NCI-H748 (cell line): ENCODE measurements around the gene CTSO.
A peak's percentile ranks its signal among the peaks of the same experiment; 100 is the strongest.
"Not testable (repeated sequence)": the region's sequence is repeated elsewhere in the genome, so short reads cannot be mapped to it uniquely, and the experiment has no call there.

Experiments
- DNase-seq: peaks from one replicate; lab custom pipeline; 2025; ENCODE audit not compliant: unreplicated experiment; lab: John Stamatoyannopoulos, UW

Gene CTSO

DNA sequence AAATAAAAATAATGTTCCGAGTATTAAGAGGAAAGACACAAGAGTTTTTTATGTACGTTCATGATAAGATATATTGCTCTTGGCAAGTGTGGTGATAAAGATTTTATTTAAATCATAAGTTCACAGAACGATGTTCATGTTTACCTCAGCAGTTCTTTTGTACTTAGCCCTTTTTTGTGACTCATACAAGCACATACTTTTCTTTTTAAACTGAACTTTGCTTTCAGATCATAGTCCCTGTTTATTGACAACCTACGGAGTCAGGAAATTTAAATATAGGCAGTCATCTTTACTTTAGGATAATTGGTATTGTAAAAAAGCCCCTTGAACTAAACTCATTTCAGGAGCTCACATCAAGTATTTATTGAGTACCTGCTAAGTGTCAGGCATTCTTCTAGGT lies 1.3 kb upstream of the CTSO start:
- no peak for DNase-seq

DNA sequence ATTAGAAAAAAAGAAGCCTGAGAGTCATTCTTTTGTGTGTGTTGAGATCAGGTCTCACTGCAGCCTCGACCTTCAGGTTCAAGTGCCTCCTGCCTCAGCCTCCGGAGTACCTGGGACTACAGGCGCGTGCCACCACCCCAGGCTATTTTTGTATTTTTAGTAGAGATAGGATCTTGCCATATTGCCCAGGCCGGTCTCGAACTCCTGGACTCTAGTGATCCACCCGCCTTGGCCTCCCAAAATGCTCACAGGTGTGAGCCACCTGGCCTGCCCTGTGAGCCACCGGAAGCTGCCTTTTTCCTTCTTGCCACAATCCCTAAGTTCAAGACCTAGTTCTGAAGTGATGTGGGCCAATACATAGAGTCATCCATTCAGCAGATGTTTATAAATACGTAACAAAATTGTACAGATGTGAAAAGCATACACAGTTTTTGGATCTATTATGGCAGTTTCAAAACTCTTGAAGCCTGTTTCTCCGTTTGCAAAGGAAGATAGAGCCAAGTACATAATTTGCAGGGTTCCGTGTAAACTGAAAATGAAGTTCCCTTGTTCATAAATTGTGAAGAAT lies 536 bp upstream of the CTSO start:
- no peak for DNase-seq

DNA sequence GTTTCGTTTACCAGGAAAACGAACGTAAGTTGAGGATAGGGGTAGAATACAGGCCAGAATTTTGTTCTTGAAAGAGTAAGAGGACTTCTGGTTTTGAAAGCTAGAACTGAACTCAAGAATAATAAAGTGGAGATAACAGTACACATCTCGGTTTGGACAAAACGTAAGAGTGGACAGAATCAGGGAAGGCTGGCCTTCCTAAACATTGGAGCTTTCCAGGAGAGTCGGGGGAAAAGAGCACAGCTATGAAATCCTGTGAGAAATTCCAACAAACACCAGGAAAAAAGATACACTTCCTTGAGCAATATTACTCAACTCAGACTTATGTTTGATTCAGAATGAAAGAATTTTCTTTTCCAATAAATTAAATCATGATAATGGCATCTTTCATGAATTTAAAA lies 1.2 kb downstream of the CTSO start:
- no peak for DNase-seq

DNA sequence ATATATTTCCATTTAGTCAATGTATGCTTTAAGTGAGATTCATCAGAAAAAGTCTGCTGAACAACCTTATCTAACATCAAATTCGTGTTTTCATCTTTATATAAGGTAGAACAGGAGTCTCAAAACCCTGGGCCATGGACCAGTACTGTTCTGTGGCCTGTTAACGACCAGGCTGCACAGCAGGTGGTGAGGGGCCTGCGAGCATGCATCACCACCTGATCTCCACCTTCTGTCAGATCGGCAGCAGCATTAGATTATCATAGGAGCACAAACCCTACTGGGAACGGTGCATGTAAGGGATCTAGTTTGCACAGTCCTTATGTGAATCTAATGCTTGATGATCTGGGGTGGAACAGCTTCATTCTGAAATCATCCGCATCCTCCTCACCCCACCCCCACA lies 3.2 kb downstream of the CTSO start:
- no peak for DNase-seq

DNA sequence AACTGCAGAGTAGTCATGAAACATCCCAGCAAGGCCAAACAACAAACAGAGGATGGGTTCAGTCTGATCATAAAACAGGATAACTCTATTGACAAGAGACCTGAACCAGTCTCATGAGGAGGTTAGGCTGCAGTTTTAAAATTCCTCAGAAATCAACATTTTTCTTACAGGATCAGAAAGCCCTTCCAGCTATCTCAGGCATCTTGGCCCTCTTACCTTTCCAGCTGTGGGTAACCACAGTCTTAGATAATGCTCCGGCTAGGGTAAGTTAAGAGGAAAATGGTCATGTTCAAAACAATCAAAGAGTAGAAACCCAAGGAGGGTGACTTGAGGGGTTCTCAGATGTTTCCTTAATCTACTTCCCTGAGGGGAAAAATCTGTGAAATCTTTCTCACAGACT lies 5.1 kb downstream of the CTSO start:
- DNase-seq = no peak

DNA sequence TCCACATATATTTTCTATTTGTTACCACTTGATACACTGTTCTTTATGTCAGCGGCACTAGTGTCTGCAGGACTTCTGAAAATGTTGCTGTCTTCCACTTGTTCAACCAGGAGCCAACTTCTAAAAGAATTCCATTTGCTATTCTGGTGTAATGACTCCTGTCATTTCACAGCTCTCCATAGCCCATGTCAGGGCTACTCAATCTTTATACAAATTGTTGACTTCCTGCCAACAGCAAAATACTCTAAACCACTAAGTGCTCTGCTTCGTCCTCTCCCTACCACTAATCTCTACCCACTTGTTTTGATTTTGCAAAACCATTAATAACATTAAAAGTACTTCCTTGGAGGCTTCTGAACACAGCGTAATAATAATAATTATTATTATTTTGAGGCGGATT lies 7.2 kb downstream of the CTSO start:
- DNase-seq = no peak

DNA sequence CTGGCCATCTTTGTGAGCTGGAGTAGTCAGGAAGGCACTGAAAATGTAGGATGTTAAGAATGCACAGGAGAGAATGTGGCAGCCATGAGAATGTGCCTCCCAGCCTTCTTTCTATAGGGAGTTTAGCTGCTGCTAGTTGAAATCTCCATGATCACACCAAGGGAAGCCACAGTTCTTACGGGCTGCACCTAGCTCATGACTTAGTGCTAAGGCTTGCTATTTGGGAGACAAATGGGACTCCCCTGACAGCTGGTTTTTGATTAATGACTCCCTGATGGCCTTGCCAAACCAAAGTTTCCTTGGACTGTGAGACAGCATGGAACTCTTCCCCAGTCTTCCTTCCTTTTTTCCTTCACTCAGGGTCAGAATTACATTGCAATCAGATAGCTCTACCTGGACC lies 9.2 kb downstream of the CTSO start:
- DNase-seq = no peak

DNA sequence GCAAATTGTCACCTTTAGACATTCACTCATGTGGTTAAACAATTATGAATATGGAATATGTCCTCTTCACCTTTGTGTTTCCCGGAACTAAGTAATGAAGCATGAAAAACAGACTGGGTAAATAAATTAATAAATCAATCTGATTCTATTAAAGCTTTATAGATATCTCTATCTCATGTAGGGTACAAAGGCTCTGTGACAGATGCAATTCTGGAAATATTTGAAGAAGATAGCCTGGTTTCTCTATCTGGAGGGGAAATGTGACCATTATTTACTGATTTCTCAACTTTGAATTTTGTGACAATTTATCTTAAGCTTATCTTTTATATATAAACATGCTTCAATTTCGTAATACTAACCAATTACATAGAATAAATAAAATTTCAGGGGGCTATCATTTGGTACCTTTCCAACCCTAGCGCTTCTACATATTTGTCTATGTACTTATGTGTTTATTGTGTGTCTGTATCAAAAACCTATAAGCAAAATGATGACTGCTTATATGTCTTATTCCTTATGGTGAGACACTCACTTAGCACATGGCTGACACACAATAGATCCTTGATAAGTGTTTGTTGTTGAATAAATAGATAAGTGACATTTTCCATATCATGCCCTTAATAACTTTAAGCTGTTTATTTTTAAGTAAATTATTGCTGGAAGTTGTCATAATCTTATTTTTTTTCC lies 9.9 kb downstream of the CTSO start:
- peak; percentile 21 for DNase-seq

DNA sequence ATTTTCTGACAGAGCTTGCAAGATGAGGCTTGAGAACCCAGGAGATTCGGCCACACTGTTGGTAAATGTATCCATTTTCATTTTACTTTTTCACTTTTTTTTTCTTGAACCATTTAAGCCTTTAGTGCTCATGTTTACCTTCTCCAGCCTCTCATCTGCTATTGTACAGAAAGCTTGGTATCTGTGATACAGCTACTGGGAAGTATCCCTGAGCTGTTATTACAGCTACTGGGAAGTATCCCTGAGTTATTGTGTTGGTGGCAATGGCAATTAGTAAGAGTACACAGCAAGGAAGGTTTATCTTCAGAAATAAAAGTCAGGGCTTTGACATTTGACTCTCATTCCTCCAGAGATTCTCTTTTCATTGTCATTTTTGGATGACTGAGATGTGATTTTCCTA lies 11.8 kb downstream of the CTSO start:
- DNase-seq = no peak

DNA sequence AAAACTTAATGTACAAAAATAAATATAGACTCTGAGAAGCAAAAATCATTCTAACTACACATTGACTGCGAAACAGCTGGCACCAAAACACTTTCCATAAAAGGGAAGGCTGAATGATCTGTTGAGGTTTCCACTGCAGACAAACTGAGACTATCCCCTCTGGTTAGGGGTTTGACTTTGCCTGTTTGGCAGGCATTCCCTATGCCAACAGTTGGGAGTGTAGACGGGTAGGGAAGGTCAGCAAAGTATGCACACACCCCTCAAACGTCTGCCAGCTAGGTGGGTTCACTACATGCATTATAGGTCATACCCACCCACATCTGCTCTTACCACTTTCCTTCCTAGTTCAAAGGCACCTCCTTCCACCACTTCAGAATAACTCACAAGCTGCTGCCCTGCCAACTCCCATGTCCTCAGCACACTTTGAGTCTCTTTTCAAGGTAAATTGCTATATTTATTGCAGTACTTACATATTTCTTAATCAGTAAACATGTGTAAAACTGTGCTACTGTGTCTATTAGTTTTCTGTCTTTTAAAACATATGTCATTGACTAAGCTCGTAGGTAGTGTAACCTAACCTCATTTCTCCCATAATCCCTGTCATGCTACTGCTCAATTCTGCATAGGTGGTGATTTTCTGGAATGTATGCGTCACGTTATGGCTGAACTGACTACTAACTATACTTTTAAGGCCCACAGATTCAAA lies 12.4 kb downstream of the CTSO start:
- DNase-seq = no peak

DNA sequence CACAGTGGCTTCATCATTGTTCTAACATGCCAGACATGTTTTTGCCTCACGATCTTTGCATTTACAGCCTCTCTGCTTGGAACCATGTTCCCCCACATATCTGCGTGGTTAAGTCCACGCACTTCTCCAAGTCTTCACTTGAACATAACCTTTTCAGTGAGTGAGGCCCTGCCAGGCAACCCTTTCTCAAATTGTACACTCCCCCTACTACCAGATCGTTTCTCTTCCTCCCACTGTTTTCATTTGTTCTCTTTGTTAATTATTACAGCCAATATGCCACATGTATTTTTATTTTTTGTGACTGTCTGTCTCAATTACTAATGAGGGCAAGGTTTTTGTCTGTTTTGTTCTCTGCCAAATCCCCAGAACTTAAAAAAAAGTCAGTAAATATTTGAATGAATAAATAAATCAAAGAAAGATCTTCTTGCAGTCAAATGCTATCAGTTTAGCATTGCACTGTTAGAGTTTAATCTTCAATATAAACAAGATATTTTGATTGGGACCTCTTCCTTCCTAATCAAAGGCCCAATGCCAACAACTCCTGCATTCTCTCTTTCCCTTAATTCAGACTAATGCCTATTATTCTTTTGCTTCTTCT lies 18.2 kb downstream of the CTSO start:
- DNase-seq = no peak

DNA sequence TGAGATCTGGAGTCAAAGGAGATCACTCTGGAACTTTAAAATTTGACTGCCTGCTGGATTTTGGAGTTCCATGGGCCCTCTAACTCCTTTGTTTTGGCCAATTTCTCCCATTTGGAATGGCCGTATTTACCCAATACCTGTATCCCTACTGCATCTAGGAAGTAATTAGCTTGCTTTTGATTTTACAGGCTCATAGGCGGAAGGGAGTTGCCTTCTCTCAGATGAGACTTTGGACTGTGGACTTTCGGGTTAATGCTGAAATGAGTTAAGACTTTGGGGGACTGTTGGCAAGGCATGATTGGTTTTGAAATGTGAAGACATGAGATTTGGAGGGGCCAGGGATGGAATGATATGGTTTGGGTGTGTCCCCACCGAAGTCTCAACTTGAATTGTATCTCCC lies 19.0 kb downstream of the CTSO start:
- DNase-seq = not testable (repeated sequence)

DNA sequence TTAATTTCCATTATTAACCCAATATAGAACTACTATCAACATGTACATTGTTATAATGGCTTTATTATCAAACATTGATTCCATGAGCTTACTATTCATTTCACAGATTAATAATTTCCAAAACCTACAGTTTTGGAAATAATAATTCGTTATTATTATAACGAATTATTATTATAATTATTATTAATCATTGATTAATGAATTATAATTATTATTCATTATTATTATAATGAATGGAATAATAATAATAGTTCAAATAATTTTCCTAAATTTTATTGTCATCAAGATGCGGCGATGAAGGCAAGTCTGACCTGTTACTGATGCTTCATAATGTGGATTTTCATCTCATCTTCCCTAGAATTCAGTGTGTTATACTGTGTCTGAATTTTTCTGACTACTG lies 22.0 kb downstream of the CTSO start:
- no peak for DNase-seq

DNA sequence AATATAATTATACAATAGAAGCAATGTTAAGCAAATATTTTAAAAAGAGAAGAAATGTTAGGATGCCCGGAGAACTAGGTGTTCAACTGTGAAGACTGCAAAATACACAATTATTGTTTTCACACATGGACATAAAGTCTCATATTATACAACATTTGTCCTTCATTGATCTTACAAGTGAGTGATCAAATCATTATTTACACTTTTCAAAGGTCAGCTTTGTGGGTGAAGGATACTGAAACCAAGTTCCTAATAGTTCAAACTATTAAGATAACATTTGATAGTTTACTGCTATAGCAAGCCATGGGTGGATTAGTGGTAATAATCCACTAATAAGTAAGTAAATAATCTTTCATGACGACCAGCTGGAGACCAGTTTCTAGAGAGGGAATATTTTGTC lies 23.3 kb downstream of the CTSO start:
- no peak for DNase-seq

DNA sequence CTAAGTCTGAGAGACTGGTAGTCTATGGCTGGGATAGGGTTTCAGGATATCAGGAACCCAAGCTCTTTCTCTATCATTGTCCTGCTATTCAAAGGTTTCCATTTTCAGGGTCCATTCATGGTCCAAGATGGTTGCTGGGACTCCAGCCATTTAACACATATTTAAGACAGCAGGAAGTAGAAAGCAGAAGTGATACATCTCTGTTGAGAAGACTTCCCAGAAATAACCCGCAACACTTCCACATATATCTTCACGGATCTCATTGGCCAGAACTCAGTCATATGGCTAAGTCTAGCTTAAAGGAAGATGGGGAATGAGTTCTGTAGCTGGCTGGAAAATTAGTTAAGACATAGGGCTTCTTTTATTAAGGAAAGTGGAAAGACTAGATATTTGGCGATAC lies 23.8 kb downstream of the CTSO start:
- DNase-seq = no peak

DNA sequence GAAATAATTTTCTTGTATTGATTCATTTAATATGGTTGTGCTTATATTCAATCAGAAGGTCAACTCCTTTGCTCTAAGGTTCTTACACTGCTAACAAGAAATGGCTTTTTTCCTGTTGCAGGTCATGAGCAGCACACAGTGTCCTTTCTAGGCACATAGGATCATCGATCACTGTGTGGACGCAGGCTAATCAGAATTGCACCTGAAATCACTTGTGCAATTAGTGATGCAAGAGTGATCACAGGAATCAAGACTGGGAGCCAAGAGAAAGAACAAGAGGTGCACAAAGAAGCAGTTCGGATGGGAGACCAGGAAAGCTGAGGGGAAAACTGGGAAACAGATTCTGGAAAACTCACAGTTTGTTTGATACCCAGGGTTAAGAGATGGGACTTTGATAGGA lies 29.0 kb downstream of the CTSO start:
- no peak for DNase-seq

DNA sequence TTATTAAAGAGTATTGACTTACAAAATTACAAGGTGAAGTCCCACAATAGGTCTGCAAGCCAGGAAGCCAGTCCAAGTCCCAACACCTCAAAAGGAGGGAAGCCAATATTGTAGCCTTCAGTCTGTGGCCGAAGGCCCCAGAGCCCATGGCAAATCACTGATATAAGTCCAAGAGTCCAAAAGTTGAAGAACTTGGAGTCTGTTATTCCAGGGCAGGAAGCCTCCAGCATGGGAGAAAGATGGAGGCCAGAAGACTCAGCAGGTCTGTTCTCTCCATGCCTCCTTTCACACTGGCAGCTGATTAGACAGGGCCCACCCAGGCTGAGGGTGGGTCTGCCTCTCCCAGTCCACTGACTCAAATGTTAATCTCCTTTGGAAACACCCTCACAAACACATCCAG lies 32.1 kb downstream of the CTSO start:
- DNase-seq = no peak

DNA sequence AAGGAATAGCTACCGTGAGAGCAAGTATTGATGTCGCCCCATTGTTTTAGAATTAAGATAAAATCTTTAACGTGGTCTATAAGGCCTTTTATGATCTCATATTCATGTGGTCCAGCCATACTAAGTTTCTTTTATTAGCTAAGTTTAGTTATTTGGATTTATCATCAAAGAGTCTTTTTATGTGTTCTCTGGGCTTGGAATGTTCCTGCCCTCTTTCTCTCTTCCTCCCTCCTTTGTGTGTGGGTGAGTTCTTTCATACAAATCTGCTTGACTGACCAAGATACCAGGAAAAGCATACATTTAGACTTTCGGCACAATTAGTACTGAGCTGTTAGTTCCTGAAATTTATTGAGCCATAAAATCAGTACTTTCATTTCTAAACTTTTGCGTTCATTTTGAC lies 38.9 kb downstream of the CTSO start:
- no peak for DNase-seq

DNA sequence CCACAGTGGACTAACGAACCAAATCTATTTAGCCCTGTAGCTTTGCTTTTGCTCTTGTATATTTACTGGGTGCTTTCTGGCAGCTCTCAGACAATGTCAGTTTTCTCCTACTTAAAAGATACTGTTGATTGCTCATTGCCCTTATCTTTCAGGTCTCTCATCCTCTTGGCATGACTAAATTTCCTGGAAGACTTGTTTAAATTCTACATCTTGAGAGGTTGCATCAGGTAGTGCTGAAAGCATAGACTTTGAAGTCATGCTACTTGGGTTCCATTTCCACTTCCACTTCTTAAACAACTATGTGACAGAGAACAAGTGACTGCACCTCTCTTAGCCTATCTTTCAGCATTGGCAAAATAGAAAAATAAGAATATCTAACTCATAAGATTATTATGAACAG lies 41.8 kb downstream of the CTSO start:
- DNase-seq = no peak

DNA sequence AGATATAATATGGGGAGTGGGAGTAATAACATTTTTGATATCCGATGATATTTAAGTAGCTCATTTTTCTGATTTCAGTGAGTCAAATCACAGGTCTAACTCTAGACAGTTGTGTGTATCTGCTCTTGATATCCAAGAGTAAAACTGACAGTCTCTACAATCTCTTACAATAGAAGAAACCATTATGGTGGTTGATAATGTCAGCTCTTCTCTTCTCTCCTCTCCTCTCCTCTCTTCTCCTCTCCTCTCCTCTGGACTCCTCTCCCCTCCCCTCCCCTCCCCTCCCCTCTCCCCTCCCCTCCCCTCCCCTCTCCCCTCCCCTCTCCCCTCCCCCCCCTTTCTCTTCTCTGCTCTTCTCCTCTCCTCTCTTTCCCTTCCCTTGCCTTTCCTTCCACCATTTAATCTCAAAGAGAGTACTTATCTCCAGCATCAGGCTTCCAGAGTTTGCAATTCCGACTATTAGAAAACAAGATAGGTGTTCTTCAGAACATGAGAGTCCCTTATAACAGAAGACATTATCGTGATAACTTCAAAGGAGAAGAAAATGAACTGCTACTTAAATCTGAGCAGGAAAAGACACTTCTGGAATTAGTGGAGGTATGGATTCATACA lies 43.9 kb downstream of the CTSO start:
- no peak for DNase-seq

DNA sequence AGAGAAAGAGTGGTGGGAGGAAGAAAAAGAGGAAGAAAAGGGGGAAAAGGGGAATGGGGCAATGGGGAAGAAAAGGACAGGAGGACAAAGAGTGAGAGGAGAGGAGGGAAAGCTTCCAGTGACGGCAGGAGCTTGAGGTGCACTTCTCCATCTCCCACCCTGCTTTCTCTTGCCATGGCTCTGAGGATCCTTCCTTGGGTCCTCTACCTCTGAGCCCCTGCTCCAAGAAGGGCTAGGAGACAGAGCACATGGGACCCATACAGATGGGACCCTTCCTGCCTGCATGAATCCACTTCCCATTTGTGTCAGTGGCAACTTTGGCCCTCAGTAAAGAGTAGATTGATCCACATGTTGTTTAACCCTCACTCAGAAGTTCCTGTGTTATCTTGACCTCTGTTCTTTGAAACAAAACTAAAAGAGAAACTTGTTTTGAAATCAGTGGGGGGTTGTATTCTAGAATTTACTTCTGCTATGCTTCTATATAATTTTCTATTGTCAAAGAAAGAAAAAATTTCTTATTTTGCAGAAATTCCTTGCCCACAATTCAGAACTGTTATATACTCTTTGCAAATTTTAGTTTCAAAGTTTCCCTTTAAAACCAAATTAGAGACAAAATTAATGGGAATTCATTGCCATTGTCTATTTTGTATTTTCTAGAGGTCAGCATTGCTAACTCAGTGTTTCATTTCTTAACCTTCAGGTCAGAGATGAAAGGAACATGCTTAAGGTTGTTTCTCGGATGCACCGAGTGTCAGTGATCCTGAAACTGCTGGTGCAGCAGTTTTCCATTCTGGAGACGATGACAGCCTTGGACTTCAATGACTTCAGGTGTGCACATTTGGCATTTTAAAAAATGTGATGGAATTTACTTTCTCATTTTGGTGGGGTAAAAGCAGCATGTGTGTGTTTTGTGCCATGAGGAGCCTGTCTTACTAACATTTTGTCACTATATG lies 45.2 kb downstream of the CTSO start:
- DNase-seq = no peak
